Ovary (tissue), 3 donors: ENCODE data around the gene PLA2G4F.

Experiments used
- CTCF ChIP-seq, 3 donors: fragments of 450-650 bp in 2 of 3; fragments of 200-600 bp in 1 of 3; IDR thresholded peaks; one replicate each; pipeline versions ENCODE4 v1.5.1 to v1.8.0; 2016 to 2022; ENCODE audit warnings: antibody characterized with exemption in 3 of 3, mild to moderate bottlenecking in 1 of 3
- EP300 ChIP-seq: sonication (generic); formaldehyde crosslinking; IDR thresholded peaks from one replicate; pipeline ENCODE4 v1.6.1; 2017; ENCODE audit warnings: antibody characterized with exemption
- donor health status: DM: no; HTN: no; CAD: no.

- TF ChIP-seq EP300, result no peak
- no peak for TF ChIP-seq CTCF (IDR thresholded peaks at IDR 0.05)
These were observed 3.3 kb downstream of the PLA2G4F start for GRCh38 chr15:42152921-42153698.
